Nephron progenitor cell (in vitro differentiated cells): Measurements from ENCODE around the gene ILDR2.

Source experiments
- DNase-seq: peaks from one replicate; pipeline ENCODE4 v3.0.0; 2021
- H3K27ac Mint-ChIP-seq: 2 replicates; pipeline ENCODE4 v1.8.0; 2021; ENCODE audit warnings: mild to moderate bottlenecking, moderate library complexity, mixed read lengths
- H3K27me3 Mint-ChIP-seq: 2 replicates; pipeline ENCODE4 v1.8.0; 2021; ENCODE audit warnings: mild to moderate bottlenecking, low read depth, mixed read lengths; ENCODE audit not compliant: poor library complexity
- H3K36me3 Mint-ChIP-seq: 2 replicates; pipeline ENCODE4 v1.8.0; 2021; ENCODE audit warnings: low read depth, mixed read lengths
- H3K4me1 Mint-ChIP-seq: 2 replicates; pipeline ENCODE4 v1.8.0; 2021; ENCODE audit warnings: mixed read lengths
- H3K4me3 Mint-ChIP-seq: 2 replicates; pipeline ENCODE4 v1.8.0; 2021; ENCODE audit warnings: mild to moderate bottlenecking, moderate library complexity, mixed read lengths
- H3K9me3 Mint-ChIP-seq: 2 replicates; pipeline ENCODE4 v1.8.0; 2021; ENCODE audit warnings: mild to moderate bottlenecking, moderate library complexity, mixed read lengths
- CTCF ChIP-seq: fragments of 200-600 bp; sonication (generic); IDR thresholded peaks from 2 replicates; pipeline ENCODE4 v1.5.0; 2021; ENCODE audit warnings: antibody characterized with exemption

ILDR2 gene

GRCh38 chr1:166951050-166951449 is 24.3 kb downstream of the ILDR2 start:
- H3K27ac Mint-ChIP-seq: no peak overlapping the region
- no peak for DNase-seq
- peaks cover 4% of the 10 kb centered on the region for H3K27me3 Mint-ChIP-seq
- H3K36me3 Mint-ChIP-seq: no peaks in the 10 kb centered on the region
- no peaks in the 10 kb centered on the region for H3K9me3 Mint-ChIP-seq
- no peak for TF ChIP-seq CTCF
- H3K4me3 Mint-ChIP-seq: no peak overlapping the region
- H3K4me1 Mint-ChIP-seq: peaks cover 69% of the 10 kb centered on the region

- Mint-ChIP-seq H3K4me3 (peak overlapping the region; percentile 11), H3K4me1 (peaks cover 69% of the 10 kb centered on the region), H3K36me3 (no peaks in the 10 kb centered on the region), H3K9me3 (no peaks in the 10 kb centered on the region), H3K27me3 (peaks cover 4% of the 10 kb centered on the region), H3K27ac (peak overlapping the region; percentile 26)
- DNase-seq: peak; percentile 25
- no peak for TF ChIP-seq CTCF
Observed at GRCh38 chr1:166950156-166950555, 25.2 kb downstream of the ILDR2 start.

DNA sequence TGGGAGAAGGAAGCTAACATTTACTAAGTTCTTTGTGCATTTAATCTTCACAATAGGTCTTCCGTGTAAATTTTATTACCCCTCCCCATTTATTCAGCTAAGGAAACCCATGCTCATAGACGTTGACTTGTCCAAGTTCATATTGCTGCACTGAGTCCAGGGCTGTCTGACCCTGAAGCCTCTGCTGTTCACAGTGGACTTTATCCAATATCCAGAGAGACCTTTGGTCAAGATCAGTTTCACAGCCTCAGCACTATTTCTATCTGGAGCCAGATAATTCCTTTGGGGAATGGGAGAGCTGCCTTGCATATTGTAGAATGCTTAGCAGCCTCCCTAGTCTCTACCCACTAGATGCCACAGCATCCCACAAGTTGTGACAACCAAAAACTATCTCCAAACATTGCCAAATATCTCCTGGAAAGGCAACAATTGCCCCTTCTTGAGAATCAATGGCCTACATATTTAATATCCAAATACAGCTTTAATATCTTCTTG is 26.4 kb downstream of the ILDR2 start:
- no peak for DNase-seq
- Mint-ChIP-seq H3K4me3 (no peak overlapping the region), H3K27ac (no peak overlapping the region), H3K27me3 (peaks cover 4% of the 10 kb centered on the region), H3K4me1 (peaks cover 70% of the 10 kb centered on the region), H3K9me3 (no peaks in the 10 kb centered on the region), H3K36me3 (no peaks in the 10 kb centered on the region)
- no peak for TF ChIP-seq CTCF

GRCh38 chr1:166947398-166948043 is 27.8 kb downstream of the ILDR2 start:
- no peak for TF ChIP-seq CTCF
- peak; percentile 86 for DNase-seq
- Mint-ChIP-seq H3K27me3 (peaks cover 4% of the 10 kb centered on the region), H3K27ac (no peak overlapping the region), H3K36me3 (no peaks in the 10 kb centered on the region), H3K4me1 (peaks cover 56% of the 10 kb centered on the region), H3K4me3 (peak overlapping the region; percentile 77), H3K9me3 (no peaks in the 10 kb centered on the region)

- Mint-ChIP-seq H3K4me1 (peaks cover 27% of the 10 kb centered on the region), H3K9me3 (no peaks in the 10 kb centered on the region), H3K27ac (no peak overlapping the region), H3K36me3 (no peaks in the 10 kb centered on the region), H3K27me3 (no peaks in the 10 kb centered on the region), H3K4me3 (no peak overlapping the region)
- no peak for DNase-seq
- no peak for TF ChIP-seq CTCF
Observed at GRCh38 chr1:166944186-166944967, 31.0 kb downstream of the ILDR2 start.
